Measurements from ENCODE around the gene RERG.

DNA sequence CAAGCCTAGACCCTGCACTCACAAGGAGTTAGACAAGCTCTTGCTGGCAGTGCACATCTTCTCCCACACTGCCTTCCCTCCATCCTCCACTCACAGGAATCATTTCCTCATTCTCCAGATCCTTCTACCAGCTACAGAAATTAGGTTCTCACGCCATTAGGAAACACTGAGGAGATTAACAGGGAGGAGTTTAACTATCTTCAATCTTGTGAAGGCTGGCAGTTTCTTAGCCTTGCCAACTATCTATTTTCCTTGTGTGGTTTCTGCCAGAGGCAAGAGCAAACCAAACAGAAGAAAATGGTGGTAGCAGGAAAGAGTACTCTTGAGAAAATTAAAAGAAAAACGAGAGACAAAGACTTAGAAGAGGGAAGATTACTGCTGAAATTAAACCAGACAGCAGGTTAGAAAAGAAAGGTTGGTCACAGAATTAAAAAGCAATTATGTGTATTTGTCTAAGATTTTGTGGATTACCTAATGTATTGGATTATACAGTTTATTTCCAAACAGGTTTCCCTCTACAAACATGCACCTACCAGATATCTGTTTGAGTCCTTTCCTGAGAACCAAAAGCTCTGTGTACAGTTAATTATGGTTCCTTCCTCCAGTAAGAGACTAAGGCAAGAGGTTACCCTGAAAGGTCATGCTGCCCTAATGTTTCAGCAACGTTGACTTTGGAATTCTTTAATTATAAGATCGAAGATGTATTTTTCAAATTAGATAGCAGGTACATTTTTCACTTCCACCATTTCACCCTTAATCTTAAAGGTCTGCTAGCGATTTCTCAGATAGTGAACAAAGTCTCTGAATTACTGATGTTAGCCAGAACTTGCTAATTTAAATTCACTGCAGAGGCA lies 5.0 kb downstream of the RERG start:
- TF ChIP-seq EZH2 (IDR thresholded peaks at IDR 0.05; ENCODE audit: borderline replicate concordance, low read depth, low read length, severe bottlenecking) = no peak
- TF ChIP-seq JUN (IDR thresholded peaks at IDR 0.05; ENCODE audit: borderline replicate concordance, insufficient read depth, insufficient read length, low read depth) = no peak
- TF ChIP-seq, protein P1, sequence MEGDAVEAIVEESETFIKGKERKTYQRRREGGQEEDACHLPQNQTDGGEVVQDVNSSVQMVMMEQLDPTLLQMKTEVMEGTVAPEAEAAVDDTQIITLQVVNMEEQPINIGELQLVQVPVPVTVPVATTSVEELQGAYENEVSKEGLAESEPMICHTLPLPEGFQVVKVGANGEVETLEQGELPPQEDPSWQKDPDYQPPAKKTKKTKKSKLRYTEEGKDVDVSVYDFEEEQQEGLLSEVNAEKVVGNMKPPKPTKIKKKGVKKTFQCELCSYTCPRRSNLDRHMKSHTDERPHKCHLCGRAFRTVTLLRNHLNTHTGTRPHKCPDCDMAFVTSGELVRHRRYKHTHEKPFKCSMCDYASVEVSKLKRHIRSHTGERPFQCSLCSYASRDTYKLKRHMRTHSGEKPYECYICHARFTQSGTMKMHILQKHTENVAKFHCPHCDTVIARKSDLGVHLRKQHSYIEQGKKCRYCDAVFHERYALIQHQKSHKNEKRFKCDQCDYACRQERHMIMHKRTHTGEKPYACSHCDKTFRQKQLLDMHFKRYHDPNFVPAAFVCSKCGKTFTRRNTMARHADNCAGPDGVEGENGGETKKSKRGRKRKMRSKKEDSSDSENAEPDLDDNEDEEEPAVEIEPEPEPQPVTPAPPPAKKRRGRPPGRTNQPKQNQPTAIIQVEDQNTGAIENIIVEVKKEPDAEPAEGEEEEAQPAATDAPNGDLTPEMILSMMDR (IDR thresholded peaks at IDR 0.05; ENCODE audit: extremely low read depth in 1 of 2, insufficient read depth in 1 of 2, low read depth in 1 of 2, low read length in 2 of 2) = no peak
- TF ChIP-seq POLR2A (IDR thresholded peaks at IDR 0.05; ENCODE audit: low read depth, low read length) = no peak
- no peak for TF ChIP-seq MYC (IDR thresholded peaks at IDR 0.05; ENCODE audit: low read depth, low read length)
- no peak for TF ChIP-seq MAX (IDR thresholded peaks at IDR 0.05; ENCODE audit: insufficient read depth, insufficient read length)
